ENCODE data around the gene FGFR1OP2.

DNA sequence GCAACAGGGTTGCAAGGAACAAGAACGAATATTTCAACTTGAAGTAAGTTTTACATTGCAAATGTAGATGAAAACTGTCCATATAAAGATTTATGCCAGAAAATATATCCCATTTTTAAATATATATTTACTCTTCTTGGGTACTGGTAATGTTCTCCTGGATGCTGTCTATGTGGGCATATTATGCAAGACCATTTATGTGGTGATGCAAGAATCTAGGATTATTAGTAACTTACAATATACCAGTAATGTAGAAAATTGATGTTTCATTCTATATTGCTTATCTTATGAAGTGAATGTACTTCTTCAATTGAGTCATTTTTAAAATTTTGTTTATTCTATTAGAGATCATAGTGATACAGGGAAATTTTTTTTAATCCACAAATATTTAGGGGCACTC is 25.1 kb downstream of the FGFR1OP2 start:
- TF ChIP-seq KLF10 (tag by site-specific recombination; IDR thresholded peaks at IDR 0.05) = no peak
- TF ChIP-seq, protein P1, sequence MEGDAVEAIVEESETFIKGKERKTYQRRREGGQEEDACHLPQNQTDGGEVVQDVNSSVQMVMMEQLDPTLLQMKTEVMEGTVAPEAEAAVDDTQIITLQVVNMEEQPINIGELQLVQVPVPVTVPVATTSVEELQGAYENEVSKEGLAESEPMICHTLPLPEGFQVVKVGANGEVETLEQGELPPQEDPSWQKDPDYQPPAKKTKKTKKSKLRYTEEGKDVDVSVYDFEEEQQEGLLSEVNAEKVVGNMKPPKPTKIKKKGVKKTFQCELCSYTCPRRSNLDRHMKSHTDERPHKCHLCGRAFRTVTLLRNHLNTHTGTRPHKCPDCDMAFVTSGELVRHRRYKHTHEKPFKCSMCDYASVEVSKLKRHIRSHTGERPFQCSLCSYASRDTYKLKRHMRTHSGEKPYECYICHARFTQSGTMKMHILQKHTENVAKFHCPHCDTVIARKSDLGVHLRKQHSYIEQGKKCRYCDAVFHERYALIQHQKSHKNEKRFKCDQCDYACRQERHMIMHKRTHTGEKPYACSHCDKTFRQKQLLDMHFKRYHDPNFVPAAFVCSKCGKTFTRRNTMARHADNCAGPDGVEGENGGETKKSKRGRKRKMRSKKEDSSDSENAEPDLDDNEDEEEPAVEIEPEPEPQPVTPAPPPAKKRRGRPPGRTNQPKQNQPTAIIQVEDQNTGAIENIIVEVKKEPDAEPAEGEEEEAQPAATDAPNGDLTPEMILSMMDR (tag by site-specific recombination; IDR thresholded peaks at IDR 0.05) = no peak
- no peak for TF ChIP-seq MEIS1 (CRISPR knock-in tag; IDR thresholded peaks at IDR 0.05; ENCODE audit: borderline replicate concordance)
- TF ChIP-seq, protein P2, sequence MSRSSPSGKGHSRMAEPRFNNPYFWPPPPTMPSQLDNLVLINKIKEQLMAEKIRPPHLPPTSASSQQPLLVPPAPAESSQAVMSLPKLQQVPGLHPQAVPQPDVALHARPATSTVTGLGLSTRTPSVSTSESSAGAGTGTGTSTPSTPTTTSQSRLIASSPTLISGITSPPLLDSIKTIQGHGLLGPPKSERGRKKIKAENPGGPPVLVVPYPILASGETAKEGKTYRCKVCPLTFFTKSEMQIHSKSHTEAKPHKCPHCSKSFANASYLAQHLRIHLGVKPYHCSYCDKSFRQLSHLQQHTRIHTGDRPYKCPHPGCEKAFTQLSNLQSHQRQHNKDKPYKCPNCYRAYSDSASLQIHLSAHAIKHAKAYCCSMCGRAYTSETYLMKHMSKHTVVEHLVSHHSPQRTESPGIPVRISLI (tag by site-specific recombination; IDR thresholded peaks at IDR 0.05) = no peak
- TF ChIP-seq, protein P3, sequence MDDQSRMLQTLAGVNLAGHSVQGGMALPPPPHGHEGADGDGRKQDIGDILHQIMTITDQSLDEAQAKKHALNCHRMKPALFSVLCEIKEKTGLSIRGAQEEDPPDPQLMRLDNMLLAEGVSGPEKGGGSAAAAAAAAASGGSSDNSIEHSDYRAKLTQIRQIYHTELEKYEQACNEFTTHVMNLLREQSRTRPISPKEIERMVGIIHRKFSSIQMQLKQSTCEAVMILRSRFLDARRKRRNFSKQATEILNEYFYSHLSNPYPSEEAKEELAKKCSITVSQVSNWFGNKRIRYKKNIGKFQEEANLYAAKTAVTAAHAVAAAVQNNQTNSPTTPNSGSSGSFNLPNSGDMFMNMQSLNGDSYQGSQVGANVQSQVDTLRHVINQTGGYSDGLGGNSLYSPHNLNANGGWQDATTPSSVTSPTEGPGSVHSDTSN (CRISPR knock-in tag; IDR thresholded peaks at IDR 0.05) = no peak
- TF ChIP-seq, protein P4, sequence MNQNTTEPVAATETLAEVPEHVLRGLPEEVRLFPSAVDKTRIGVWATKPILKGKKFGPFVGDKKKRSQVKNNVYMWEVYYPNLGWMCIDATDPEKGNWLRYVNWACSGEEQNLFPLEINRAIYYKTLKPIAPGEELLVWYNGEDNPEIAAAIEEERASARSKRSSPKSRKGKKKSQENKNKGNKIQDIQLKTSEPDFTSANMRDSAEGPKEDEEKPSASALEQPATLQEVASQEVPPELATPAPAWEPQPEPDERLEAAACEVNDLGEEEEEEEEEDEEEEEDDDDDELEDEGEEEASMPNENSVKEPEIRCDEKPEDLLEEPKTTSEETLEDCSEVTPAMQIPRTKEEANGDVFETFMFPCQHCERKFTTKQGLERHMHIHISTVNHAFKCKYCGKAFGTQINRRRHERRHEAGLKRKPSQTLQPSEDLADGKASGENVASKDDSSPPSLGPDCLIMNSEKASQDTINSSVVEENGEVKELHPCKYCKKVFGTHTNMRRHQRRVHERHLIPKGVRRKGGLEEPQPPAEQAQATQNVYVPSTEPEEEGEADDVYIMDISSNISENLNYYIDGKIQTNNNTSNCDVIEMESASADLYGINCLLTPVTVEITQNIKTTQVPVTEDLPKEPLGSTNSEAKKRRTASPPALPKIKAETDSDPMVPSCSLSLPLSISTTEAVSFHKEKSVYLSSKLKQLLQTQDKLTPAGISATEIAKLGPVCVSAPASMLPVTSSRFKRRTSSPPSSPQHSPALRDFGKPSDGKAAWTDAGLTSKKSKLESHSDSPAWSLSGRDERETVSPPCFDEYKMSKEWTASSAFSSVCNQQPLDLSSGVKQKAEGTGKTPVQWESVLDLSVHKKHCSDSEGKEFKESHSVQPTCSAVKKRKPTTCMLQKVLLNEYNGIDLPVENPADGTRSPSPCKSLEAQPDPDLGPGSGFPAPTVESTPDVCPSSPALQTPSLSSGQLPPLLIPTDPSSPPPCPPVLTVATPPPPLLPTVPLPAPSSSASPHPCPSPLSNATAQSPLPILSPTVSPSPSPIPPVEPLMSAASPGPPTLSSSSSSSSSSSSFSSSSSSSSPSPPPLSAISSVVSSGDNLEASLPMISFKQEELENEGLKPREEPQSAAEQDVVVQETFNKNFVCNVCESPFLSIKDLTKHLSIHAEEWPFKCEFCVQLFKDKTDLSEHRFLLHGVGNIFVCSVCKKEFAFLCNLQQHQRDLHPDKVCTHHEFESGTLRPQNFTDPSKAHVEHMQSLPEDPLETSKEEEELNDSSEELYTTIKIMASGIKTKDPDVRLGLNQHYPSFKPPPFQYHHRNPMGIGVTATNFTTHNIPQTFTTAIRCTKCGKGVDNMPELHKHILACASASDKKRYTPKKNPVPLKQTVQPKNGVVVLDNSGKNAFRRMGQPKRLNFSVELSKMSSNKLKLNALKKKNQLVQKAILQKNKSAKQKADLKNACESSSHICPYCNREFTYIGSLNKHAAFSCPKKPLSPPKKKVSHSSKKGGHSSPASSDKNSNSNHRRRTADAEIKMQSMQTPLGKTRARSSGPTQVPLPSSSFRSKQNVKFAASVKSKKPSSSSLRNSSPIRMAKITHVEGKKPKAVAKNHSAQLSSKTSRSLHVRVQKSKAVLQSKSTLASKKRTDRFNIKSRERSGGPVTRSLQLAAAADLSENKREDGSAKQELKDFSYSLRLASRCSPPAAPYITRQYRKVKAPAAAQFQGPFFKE (tag by site-specific recombination; IDR thresholded peaks at IDR 0.05; ENCODE audit: borderline replicate concordance) = no peak
- no peak for TF ChIP-seq SP2 (tag by site-specific recombination; IDR thresholded peaks at IDR 0.05)
- no peak for TF ChIP-seq ZNF555 (tag by site-specific recombination; conservative IDR thresholded peaks at IDR 0.05)
- no peak for TF ChIP-seq TCF7L2 (IDR thresholded peaks at IDR 0.05; ENCODE audit: borderline replicate concordance, low read depth, low read length)
- TF ChIP-seq ZNF2 (tag by site-specific recombination; IDR thresholded peaks at IDR 0.05) = no peak
- no peak for TF ChIP-seq ZBTB17 (tag by site-specific recombination; IDR thresholded peaks at IDR 0.05)
- no peak for TF ChIP-seq ZNF274 (IDR thresholded peaks at IDR 0.05; ENCODE audit: low read length)
- TF ChIP-seq ZNF274 (tag by site-specific recombination; IDR thresholded peaks at IDR 0.05; ENCODE audit: borderline replicate concordance) = no peak
